Keratinocyte (primary cell): ENCODE measurements around the gene ANOS1. TPM values are rescaled to one million over a fixed set of nuclear protein-coding genes. Genes with fewer than 3 reads are reported as not detected.

Source experiments
- DNase-seq: peaks from one replicate; pipeline ENCODE4 v3.0.0-alpha.2; 2011; ENCODE audit warnings: low read depth, missing footprints, low spot score
- FAIRE-seq: peaks from 2 replicates; lab custom pipeline; 2011; peaks lifted over from hg19 to GRCh38; lab: Jason Lieb, UNC
- H2AFZ ChIP-seq: 2 replicates; pipeline ENCODE4 v1.6.0; 2012; ENCODE audit warnings: low read length, control low read depth, inconsistent platforms; ENCODE audit not compliant: control insufficient read depth
- H3K27ac ChIP-seq: 2 replicates; pipeline ENCODE4 v1.5.1; 2011; ENCODE audit warnings: low read length; ENCODE audit not compliant: control insufficient read depth, insufficient read depth
- H3K27me3 ChIP-seq: 3 replicates; pipeline ENCODE4 v1.6.0; 2011; ENCODE audit warnings: low read length; ENCODE audit not compliant: control insufficient read depth, insufficient read depth; ENCODE audit errors: extremely low read depth
- H3K36me3 ChIP-seq, 2 experiments: 2 replicates in 1 of 2; 3 replicates in 1 of 2; pipeline ENCODE4 v1.5.1; 2011; ENCODE audit warnings: low read length in 2 of 2, mild to moderate bottlenecking in 1 of 2; ENCODE audit not compliant: control insufficient read depth in 2 of 2, insufficient read depth in 2 of 2; ENCODE audit errors: extremely low read depth in 1 of 2
- H3K4me1 ChIP-seq: 3 replicates; pipeline ENCODE4 v1.5.1; 2011; ENCODE audit warnings: low read length; ENCODE audit not compliant: control insufficient read depth, insufficient read depth; ENCODE audit errors: extremely low read depth
- H3K4me2 ChIP-seq: 3 replicates; pipeline ENCODE4 v1.6.0; 2011; ENCODE audit warnings: low read depth, low read length; ENCODE audit not compliant: control insufficient read depth, insufficient read depth; ENCODE audit errors: extremely low read depth
- H3K4me3 ChIP-seq, 3 experiments: fragments of 200-600 bp in 1 of 3; sonication (generic) in 1 of 3; 2 replicates in 2 of 3; 3 replicates in 1 of 3; pipeline ENCODE4 v1.5.1; 2011 to 2016; ENCODE audit warnings: low read length in 3 of 3, mild to moderate bottlenecking in 3 of 3, control low read depth in 2 of 3, inconsistent platforms in 1 of 3, low read depth in 1 of 3, mixed read lengths in 1 of 3, mixed run types in 1 of 3, moderate library complexity in 1 of 3; ENCODE audit not compliant: control insufficient read depth in 2 of 3, insufficient read depth in 2 of 3; ENCODE audit errors: extremely low read depth in 1 of 3
- H3K79me2 ChIP-seq: 2 replicates; pipeline ENCODE4 v1.6.0; 2012; ENCODE audit warnings: low read length; ENCODE audit not compliant: control insufficient read depth, insufficient read depth
- H3K9ac ChIP-seq: 3 replicates; pipeline ENCODE4 v1.6.0; 2011; ENCODE audit warnings: low read length; ENCODE audit not compliant: control insufficient read depth, insufficient read depth; ENCODE audit errors: extremely low read depth
- H3K9me1 ChIP-seq: 3 replicates; pipeline ENCODE4 v1.6.0; 2011; ENCODE audit warnings: low read length; ENCODE audit not compliant: control insufficient read depth, insufficient read depth; ENCODE audit errors: extremely low read depth
- H3K9me3 ChIP-seq: 2 replicates; pipeline ENCODE4 v1.5.1; 2012; ENCODE audit warnings: low read depth, low read length; ENCODE audit not compliant: control insufficient read depth
- H4K20me1 ChIP-seq: 3 replicates; pipeline ENCODE4 v1.6.0; 2011; ENCODE audit warnings: low read length; ENCODE audit not compliant: control insufficient read depth, insufficient read depth; ENCODE audit errors: extremely low read depth
- EZH2 ChIP-seq: IDR thresholded peaks from one replicate; pipeline ENCODE4 v1.6.1; 2012; ENCODE audit warnings: inconsistent platforms, mild to moderate bottlenecking, low read length, moderate library complexity
- dilution Hi-C: fragments of 300-500 bp; cut with MboI; formaldehyde crosslinking; loops from one replicate; pipeline ENCODE4 v1.7.0; 2020; ENCODE audit warnings: low sequenced_read_pairs; ENCODE audit not compliant: extremely low pct_ligation_motif_present
- polyA plus RNA-seq, 5 experiments: library from polyadenylated mRNA; depleted of rRNA in 3 of 5; stranded (reverse) in 3 of 5; stranded (forward) in 1 of 5; unstranded in 1 of 5; fragments of >200 nt; gene quantifications; 1 replicate in 1 of 5; 2 replicates in 3 of 5; 3 replicates in 1 of 5; pipeline versions ENCODE4 v1.2.1 to v1.2.3, GENCODE V29; 2011 to 2012; ENCODE audit warnings: missing spikeins in 2 of 5, low read depth in 1 of 5, low replicate concordance in 1 of 5
- TF ChIP-seq, protein P1 (sequence below), 3 experiments: IDR thresholded peaks in 1 of 3; conservative IDR thresholded peaks in 1 of 3; optimal IDR thresholded peaks in 1 of 3; 2 replicates in 2 of 3; 3 replicates in 1 of 3; pipeline versions ENCODE3 to v1.5.1; 2011; ENCODE audit warnings: low read length in 3 of 3, mild to moderate bottlenecking in 3 of 3, moderate library complexity in 2 of 3, control low read depth in 1 of 3, inconsistent platforms in 1 of 3; ENCODE audit not compliant: insufficient read depth in 2 of 3; ENCODE audit errors: extremely low read depth in 1 of 3

ANOS1 gene
- polyA plus RNA-seq, 1 donor (not counting 4 experiments of a cell fraction or from before 2014, with no cell fraction given) = 4.0 TPM

DNA sequence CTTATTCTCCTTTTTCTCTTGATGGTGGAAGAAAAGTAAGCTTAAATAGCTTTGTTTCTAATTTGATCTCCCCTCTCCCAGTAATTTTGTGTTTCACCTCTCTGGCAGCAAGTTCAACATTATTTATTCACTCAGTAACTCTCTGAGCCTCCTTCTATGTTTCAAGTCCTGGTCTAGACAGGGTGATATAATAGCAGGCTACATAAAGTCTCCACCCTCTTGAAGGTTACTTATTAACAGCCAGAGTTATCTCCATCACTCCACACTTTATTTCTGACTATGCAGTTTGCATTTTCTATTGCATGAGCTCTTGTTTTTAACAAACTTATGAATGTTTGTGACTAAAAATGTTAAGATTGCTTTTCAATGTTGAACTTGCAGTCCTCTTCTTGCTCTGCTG lies 17.8 kb upstream of the ANOS1 start:
- Histone ChIP-seq H4K20me1 (no peaks in the 10 kb centered on the region), H3K79me2 (no peaks in the 10 kb centered on the region), H3K4me3 (no peak overlapping the region), H3K4me2 (no peak overlapping the region), H3K9me1 (no peaks in the 10 kb centered on the region), H3K9me3 (no peaks in the 10 kb centered on the region), H3K27me3 (no peaks in the 10 kb centered on the region), H3K36me3 (no peaks in the 10 kb centered on the region), H3K27ac (no peak overlapping the region), H3K9ac (no peak overlapping the region), H2AFZ (no peak overlapping the region), H3K4me1 (no peaks in the 10 kb centered on the region)
- dilution Hi-C loops = no loop called here
- TF ChIP-seq, protein P1, sequence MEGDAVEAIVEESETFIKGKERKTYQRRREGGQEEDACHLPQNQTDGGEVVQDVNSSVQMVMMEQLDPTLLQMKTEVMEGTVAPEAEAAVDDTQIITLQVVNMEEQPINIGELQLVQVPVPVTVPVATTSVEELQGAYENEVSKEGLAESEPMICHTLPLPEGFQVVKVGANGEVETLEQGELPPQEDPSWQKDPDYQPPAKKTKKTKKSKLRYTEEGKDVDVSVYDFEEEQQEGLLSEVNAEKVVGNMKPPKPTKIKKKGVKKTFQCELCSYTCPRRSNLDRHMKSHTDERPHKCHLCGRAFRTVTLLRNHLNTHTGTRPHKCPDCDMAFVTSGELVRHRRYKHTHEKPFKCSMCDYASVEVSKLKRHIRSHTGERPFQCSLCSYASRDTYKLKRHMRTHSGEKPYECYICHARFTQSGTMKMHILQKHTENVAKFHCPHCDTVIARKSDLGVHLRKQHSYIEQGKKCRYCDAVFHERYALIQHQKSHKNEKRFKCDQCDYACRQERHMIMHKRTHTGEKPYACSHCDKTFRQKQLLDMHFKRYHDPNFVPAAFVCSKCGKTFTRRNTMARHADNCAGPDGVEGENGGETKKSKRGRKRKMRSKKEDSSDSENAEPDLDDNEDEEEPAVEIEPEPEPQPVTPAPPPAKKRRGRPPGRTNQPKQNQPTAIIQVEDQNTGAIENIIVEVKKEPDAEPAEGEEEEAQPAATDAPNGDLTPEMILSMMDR (optimal IDR thresholded peaks at IDR 0.05 in 1 of 3, IDR thresholded peaks at IDR 0.05 in 1 of 3, conservative IDR thresholded peaks at IDR 0.05 in 1 of 3; ENCODE audit: extremely low read depth in 1 of 3, insufficient read depth in 2 of 3, low read length in 3 of 3) = no peak
- no peak for TF ChIP-seq EZH2
- DNase-seq = no peak
- no peak for FAIRE-seq

DNA sequence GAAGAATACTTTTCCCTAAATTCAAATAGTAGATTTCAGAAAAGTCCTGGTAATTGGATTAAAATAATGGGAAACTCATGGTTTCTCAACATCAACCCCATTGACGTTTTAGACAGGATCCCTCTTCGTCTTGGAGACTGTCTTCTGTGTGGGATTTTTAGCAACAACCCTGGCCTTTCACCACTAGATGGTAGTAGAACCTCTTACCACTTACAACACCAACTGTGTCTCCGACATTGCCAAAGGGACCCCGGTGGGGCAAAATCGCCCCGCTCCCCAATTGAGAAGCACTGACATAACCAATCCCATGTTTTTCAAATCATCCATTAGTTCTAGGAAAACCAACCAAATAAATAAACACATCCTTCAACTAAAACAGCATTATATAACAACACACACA lies 16.9 kb upstream of the ANOS1 start:
- Histone ChIP-seq H3K9ac (no peak overlapping the region), H3K4me2 (no peak overlapping the region), H3K27me3 (no peaks in the 10 kb centered on the region), H2AFZ (no peak overlapping the region), H4K20me1 (no peaks in the 10 kb centered on the region), H3K9me3 (no peaks in the 10 kb centered on the region), H3K27ac (no peak overlapping the region), H3K9me1 (no peaks in the 10 kb centered on the region), H3K4me1 (no peaks in the 10 kb centered on the region), H3K79me2 (no peaks in the 10 kb centered on the region), H3K4me3 (no peak overlapping the region), H3K36me3 (no peaks in the 10 kb centered on the region)
- DNase-seq (no peak), FAIRE-seq (no peak)
- dilution Hi-C loops = no loop called here
- TF ChIP-seq, protein P1 (optimal IDR thresholded peaks at IDR 0.05 in 1 of 3, IDR thresholded peaks at IDR 0.05 in 1 of 3, conservative IDR thresholded peaks at IDR 0.05 in 1 of 3; ENCODE audit: extremely low read depth in 1 of 3, insufficient read depth in 2 of 3, low read length in 3 of 3) = peak; percentile 49 to 69 (median 62)
- no peak for TF ChIP-seq EZH2
